Peyer's patch (tissue), 4 donors: ENCODE measurements around the gene GRIK3.

ENCODE experiments used
- POLR2A ChIP-seq, 2 donors: fragments of 450-650 bp; IDR thresholded peaks; one replicate each; pipeline ENCODE4 v1.5.1; 2017; ENCODE audit warnings: antibody characterized with exemption in 2 of 2, mild to moderate bottlenecking in 2 of 2, moderate library complexity in 2 of 2
- TF ChIP-seq, protein P1 (sequence below), 6 experiments: fragments of 450-650 bp in 4 of 6; fragments of 200-600 bp in 2 of 6; sonication (generic) in 1 of 6; IDR thresholded peaks; one replicate each; pipeline ENCODE4 v1.5.1; 2017 to 2019; ENCODE audit warnings: antibody characterized with exemption in 6 of 6, mild to moderate bottlenecking in 3 of 6, moderate library complexity in 1 of 6

DNA sequence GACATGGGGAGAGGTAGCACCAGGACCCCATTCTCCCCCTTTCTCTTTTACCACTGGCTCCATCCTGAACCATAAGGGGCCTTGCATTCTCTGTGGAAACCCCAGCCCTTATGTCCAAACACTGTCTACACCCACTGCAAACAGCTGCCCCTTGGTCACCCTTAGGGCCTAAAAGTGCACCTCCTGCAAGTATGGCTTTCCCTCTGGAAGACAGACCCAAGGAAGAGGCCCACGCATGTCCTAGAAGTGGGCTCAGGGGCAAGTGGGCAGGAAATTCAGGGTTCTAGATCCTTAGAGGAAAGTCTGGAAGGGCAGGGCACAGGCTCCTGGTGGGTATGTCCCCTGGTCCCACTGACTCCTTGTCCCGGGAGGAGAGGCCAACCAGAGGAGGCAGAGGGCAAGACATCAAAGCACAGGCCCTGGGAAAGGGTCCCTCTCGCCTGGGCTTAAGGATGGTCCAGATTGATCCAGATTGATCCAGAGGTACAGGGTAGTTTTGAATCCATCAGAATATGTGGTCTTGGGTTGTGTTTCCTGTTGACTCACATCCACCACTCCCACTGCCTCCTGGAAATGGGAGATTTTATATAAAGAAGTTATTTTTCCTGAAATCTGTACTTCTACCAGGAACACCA, 150.9 kb downstream of the GRIK3 start:
- TF ChIP-seq, protein P1, sequence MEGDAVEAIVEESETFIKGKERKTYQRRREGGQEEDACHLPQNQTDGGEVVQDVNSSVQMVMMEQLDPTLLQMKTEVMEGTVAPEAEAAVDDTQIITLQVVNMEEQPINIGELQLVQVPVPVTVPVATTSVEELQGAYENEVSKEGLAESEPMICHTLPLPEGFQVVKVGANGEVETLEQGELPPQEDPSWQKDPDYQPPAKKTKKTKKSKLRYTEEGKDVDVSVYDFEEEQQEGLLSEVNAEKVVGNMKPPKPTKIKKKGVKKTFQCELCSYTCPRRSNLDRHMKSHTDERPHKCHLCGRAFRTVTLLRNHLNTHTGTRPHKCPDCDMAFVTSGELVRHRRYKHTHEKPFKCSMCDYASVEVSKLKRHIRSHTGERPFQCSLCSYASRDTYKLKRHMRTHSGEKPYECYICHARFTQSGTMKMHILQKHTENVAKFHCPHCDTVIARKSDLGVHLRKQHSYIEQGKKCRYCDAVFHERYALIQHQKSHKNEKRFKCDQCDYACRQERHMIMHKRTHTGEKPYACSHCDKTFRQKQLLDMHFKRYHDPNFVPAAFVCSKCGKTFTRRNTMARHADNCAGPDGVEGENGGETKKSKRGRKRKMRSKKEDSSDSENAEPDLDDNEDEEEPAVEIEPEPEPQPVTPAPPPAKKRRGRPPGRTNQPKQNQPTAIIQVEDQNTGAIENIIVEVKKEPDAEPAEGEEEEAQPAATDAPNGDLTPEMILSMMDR (IDR thresholded peaks at IDR 0.05) = no peak
- no peak for TF ChIP-seq POLR2A (IDR thresholded peaks at IDR 0.05)
